ENCODE data around the gene RET.

Gene RET

DNA sequence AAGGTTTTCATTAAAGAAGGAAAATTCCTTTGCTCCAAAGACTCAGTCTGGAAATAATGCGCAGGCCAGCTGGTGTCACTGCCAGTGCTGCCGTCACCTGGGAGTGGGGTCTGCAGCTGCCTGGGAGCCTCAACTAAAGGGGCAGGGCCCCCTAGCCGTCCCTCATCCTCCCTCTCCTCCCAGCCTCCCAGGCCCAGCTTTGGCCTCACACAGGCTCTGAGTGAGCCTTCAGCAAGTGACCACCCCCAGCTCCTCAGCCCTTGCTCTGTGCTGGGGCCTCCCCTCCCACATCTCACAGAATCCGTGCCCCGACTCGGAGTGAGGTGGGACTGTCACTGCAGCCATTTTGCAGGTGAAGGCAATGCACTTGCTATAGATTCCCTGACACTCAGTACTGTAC, 11.1 kb upstream of the RET start:
- Histone ChIP-seq H3K79me2 (ENCODE audit: control insufficient read depth, low read length) (no peaks in the 10 kb centered on the region), H3K4me1 (ENCODE audit: control insufficient read depth, low read length) (no peaks in the 10 kb centered on the region), H3F3A (ENCODE audit: control insufficient read depth, insufficient read depth) (no peaks in the 10 kb centered on the region), H3K9me3 (ENCODE audit: control insufficient read depth, insufficient read depth, low read length) (no peaks in the 10 kb centered on the region), H3K27me3 (ENCODE audit: control insufficient read depth, low read length) (no peaks in the 10 kb centered on the region), H3K36me3 (ENCODE audit: control insufficient read depth, low read length) (no peaks in the 10 kb centered on the region), H3K9me2 (replicated peaks; ENCODE audit: control insufficient read depth, low read length) (no peaks in the 10 kb centered on the region), H4K20me1 (ENCODE audit: control insufficient read depth, insufficient read depth, low read depth, low read length) (no peaks in the 10 kb centered on the region), H3K4me3 (ENCODE audit: low read length) (no peak overlapping the region), H3K4me2 (ENCODE audit: low read length) (no peak overlapping the region), H3K27ac (ENCODE audit: low read depth, low read length) (no peak overlapping the region)
- TF ChIP-seq EZH2phosphoT487 (IDR thresholded peaks at IDR 0.05; ENCODE audit: borderline replicate concordance, low read length): no peak
- TF ChIP-seq, protein P1, sequence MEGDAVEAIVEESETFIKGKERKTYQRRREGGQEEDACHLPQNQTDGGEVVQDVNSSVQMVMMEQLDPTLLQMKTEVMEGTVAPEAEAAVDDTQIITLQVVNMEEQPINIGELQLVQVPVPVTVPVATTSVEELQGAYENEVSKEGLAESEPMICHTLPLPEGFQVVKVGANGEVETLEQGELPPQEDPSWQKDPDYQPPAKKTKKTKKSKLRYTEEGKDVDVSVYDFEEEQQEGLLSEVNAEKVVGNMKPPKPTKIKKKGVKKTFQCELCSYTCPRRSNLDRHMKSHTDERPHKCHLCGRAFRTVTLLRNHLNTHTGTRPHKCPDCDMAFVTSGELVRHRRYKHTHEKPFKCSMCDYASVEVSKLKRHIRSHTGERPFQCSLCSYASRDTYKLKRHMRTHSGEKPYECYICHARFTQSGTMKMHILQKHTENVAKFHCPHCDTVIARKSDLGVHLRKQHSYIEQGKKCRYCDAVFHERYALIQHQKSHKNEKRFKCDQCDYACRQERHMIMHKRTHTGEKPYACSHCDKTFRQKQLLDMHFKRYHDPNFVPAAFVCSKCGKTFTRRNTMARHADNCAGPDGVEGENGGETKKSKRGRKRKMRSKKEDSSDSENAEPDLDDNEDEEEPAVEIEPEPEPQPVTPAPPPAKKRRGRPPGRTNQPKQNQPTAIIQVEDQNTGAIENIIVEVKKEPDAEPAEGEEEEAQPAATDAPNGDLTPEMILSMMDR (IDR thresholded peaks at IDR 0.05; ENCODE audit: low read depth, low read length, poor library complexity, severe bottlenecking): no peak

DNA sequence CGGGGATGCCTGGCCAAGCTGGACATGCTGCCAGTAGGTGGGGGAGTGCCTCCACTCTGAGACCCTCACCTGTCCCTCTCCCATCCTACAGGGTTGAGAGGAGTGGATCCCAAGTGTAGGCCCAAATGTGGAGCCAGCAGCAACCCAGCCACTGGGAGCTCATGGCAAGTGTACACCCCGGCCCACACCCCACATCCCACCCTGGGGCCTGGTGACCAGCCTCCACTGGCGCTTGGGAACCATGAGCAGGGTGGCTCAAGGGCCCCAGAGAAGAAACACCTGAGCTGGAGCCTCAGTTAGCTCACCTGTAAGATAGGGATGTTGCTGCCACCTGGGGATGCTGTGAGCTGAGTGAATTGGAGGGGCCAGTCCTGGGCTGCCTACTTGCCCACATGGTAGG, 10.4 kb upstream of the RET start:
- Histone ChIP-seq H3K79me2 (ENCODE audit: control insufficient read depth, low read length) (no peaks in the 10 kb centered on the region), H3K27ac (ENCODE audit: low read depth, low read length) (no peak overlapping the region), H3K9me2 (replicated peaks; ENCODE audit: control insufficient read depth, low read length) (no peaks in the 10 kb centered on the region), H3F3A (ENCODE audit: control insufficient read depth, insufficient read depth) (no peaks in the 10 kb centered on the region), H4K20me1 (ENCODE audit: control insufficient read depth, insufficient read depth, low read depth, low read length) (no peaks in the 10 kb centered on the region), H3K4me3 (ENCODE audit: low read length) (no peak overlapping the region), H3K4me2 (ENCODE audit: low read length) (no peak overlapping the region), H3K27me3 (ENCODE audit: control insufficient read depth, low read length) (no peaks in the 10 kb centered on the region), H3K4me1 (ENCODE audit: control insufficient read depth, low read length) (no peaks in the 10 kb centered on the region), H3K9me3 (ENCODE audit: control insufficient read depth, insufficient read depth, low read length) (no peaks in the 10 kb centered on the region), H3K36me3 (ENCODE audit: control insufficient read depth, low read length) (no peaks in the 10 kb centered on the region)
- TF ChIP-seq EZH2phosphoT487 (IDR thresholded peaks at IDR 0.05; ENCODE audit: borderline replicate concordance, low read length): no peak
- TF ChIP-seq, protein P1 (IDR thresholded peaks at IDR 0.05; ENCODE audit: low read depth, low read length, poor library complexity, severe bottlenecking): no peak

DNA sequence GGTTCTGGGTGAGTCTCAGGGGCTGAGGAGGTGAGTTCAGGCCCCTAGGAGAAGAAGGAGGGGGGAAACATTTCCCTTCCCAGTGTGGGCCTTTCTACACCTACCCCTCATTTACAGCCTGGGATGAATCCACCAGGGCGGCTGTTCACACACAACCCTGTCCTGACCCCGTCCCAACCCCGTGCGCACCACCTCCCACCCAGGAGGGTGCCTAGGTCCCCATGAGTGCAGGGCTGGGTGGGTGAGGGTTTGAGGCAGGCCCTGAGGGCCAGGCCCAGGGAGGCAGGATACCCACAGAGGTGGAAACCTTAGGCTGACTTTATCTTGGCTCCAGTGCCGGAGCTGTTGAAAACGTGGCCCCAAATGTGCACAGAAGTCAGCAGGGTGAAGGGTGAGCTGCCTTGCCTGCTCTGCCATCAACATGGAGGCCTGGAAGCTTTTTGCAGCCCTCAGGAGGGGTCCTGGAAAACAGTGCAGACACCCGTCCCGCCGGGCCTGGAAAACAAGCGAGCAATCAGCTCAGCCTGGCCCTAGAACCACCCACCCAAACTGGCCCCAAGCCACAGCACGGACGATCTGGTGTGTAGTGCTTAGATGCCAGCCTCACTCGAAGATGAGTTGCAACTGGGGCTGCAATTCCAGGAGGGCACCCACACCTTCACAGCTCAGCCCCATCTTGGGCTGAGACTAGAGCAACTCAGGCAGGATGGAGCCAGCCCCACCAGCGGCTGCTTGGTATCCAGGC, 9.3 kb upstream of the RET start:
- no peaks in the 10 kb centered on the region for H3K9me2 ChIP-seq (replicated peaks; ENCODE audit: control insufficient read depth, low read length)
- H3K27me3 ChIP-seq (ENCODE audit: control insufficient read depth, low read length): no peaks in the 10 kb centered on the region
- H3K9me3 ChIP-seq (ENCODE audit: control insufficient read depth, insufficient read depth, low read length): no peaks in the 10 kb centered on the region
- H3K4me1 ChIP-seq (ENCODE audit: control insufficient read depth, low read length): no peaks in the 10 kb centered on the region
- TF ChIP-seq, protein P1 (IDR thresholded peaks at IDR 0.05; ENCODE audit: low read depth, low read length, poor library complexity, severe bottlenecking): no peak
- TF ChIP-seq EZH2phosphoT487 (IDR thresholded peaks at IDR 0.05; ENCODE audit: borderline replicate concordance, low read length): no peak
- no peaks in the 10 kb centered on the region for H4K20me1 ChIP-seq (ENCODE audit: control insufficient read depth, insufficient read depth, low read depth, low read length)
- H3K36me3 ChIP-seq (ENCODE audit: control insufficient read depth, low read length): no peaks in the 10 kb centered on the region
- no peak overlapping the region for H3K27ac ChIP-seq (ENCODE audit: low read depth, low read length)
- no peaks in the 10 kb centered on the region for H3K79me2 ChIP-seq (ENCODE audit: control insufficient read depth, low read length)
- no peak overlapping the region for H3K4me2 ChIP-seq (ENCODE audit: low read length)
- no peak overlapping the region for H3K4me3 ChIP-seq (ENCODE audit: low read length)
- H3F3A ChIP-seq (ENCODE audit: control insufficient read depth, insufficient read depth): no peaks in the 10 kb centered on the region

Measured in DOHH2 (cell line).